DOHH2 (cell line): ENCODE data around the gene HEXIM2.
A peak's percentile ranks its signal among the peaks of the same experiment; 100 is the strongest.

Experiments used
- H3F3A ChIP-seq: fragments of 200-600 bp; sonication (generic), shearing (Covaris generic); 2 replicates; pipeline ENCODE4 v1.6.0; 2016; ENCODE audit warnings: antibody characterized with exemption, mild to moderate bottlenecking; ENCODE audit not compliant: control insufficient read depth, insufficient read depth
- H3K27ac ChIP-seq: fragments of 200-600 bp; sonication (generic); 2 replicates; pipeline ENCODE4 v1.5.1; 2014; ENCODE audit warnings: low read depth, mild to moderate bottlenecking, low read length, moderate library complexity
- H3K27me3 ChIP-seq: fragments of 200-600 bp; sonication (generic); 2 replicates; pipeline ENCODE4 v1.6.1; 2014; ENCODE audit warnings: mild to moderate bottlenecking, low read length, mixed read lengths; ENCODE audit not compliant: control insufficient read depth
- H3K36me3 ChIP-seq: fragments of 200-600 bp; sonication (generic); 2 replicates; pipeline ENCODE4 v1.6.1; 2014; ENCODE audit warnings: mild to moderate bottlenecking, low read length, moderate library complexity, mixed read lengths; ENCODE audit not compliant: control insufficient read depth
- H3K4me1 ChIP-seq: fragments of 200-600 bp; sonication (generic); 2 replicates; pipeline ENCODE4 v1.6.1; 2014; ENCODE audit warnings: mild to moderate bottlenecking, low read length, mixed read lengths; ENCODE audit not compliant: control insufficient read depth
- H3K4me2 ChIP-seq: fragments of 200-600 bp; sonication (generic); 2 replicates; pipeline ENCODE4 v1.6.0; 2014; ENCODE audit warnings: mild to moderate bottlenecking, low read length, moderate library complexity
- H3K4me3 ChIP-seq: fragments of 200-600 bp; sonication (generic); 2 replicates; pipeline ENCODE4 v1.5.1; 2014; ENCODE audit warnings: mild to moderate bottlenecking, low read length, mixed read lengths
- H3K79me2 ChIP-seq: fragments of 200-600 bp; sonication (generic); 2 replicates; pipeline ENCODE4 v1.6.1; 2014; ENCODE audit warnings: mild to moderate bottlenecking, low read length, mixed read lengths; ENCODE audit not compliant: control insufficient read depth
- H3K9me2 ChIP-seq: fragments of 200-600 bp; sonication (generic); replicated peaks from 2 replicates; pipeline ENCODE4 v1.6.1; 2014; ENCODE audit warnings: mild to moderate bottlenecking, low read length, mixed read lengths; ENCODE audit not compliant: control insufficient read depth
- H3K9me3 ChIP-seq: fragments of 200-600 bp; sonication (generic); 2 replicates; pipeline ENCODE4 v1.6.1; 2014; ENCODE audit warnings: antibody characterized with exemption, low read length, mixed read lengths; ENCODE audit not compliant: control insufficient read depth, insufficient read depth
- H4K20me1 ChIP-seq: fragments of 200-600 bp; sonication (generic); 2 replicates; pipeline ENCODE4 v1.6.0; 2014; ENCODE audit warnings: low read depth, mild to moderate bottlenecking, antibody characterized with exemption, low read length, moderate library complexity; ENCODE audit not compliant: control insufficient read depth, insufficient read depth
- EZH2phosphoT487 ChIP-seq: fragments of 200-600 bp; sonication (generic); IDR thresholded peaks from 2 replicates; pipeline ENCODE4 v1.6.1; 2017; ENCODE audit warnings: borderline replicate concordance, mild to moderate bottlenecking, antibody characterized with exemption, low read length, moderate library complexity, mixed read lengths
- TF ChIP-seq, protein P1 (sequence below): fragments of 200-600 bp; sonication (generic); IDR thresholded peaks from one replicate; pipeline ENCODE4 v1.5.1; 2014; ENCODE audit warnings: antibody characterized with exemption, mild to moderate bottlenecking, low read depth, low read length; ENCODE audit not compliant: poor library complexity, severe bottlenecking

Gene HEXIM2

DNA sequence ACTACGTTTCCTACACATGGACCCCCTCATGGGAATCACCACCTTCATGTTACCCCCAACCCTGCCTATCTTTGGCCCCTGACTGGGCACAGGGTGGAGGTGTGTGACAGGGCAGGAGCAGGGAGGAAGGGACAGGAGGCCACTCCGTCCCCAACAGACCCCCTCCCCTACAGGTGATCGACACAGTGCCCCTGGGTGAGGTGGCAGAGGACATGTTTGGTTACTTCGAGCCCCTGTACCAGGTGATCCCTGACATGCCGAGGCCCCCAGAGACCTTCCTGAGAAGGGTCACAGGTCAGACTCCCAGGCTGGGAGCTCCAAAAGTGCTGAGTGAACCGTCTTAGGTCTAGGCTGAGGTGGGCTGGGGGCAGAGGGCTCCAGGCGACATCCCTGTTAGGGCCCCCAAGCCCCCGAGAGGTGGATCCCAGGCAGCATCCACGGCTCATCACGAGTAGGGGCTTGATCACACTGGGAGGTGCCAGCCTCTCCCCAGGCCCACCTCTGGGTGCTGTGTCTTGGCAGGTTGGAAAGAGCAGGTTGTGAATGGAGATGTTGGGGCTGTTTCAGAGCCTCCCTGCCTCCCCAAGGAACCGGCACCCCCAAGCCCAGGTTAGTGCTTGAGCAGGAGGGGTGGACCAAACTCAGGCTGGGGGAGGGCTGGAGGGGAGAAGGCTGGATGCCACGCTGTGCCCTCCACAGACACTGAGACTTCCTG lies 24.7 kb upstream of the HEXIM2 start:
- H3K9me2 ChIP-seq = no peaks in the 10 kb centered on the region
- H4K20me1 ChIP-seq = no peaks in the 10 kb centered on the region
- peaks cover 10% of the 10 kb centered on the region; the same call in 1 of the 2 replicates for H3F3A ChIP-seq
- no peak overlapping the region for H3K4me3 ChIP-seq
- no peaks in the 10 kb centered on the region for H3K9me3 ChIP-seq
- no peaks in the 10 kb centered on the region for H3K27me3 ChIP-seq
- no peaks in the 10 kb centered on the region for H3K36me3 ChIP-seq
- no peak overlapping the region for H3K27ac ChIP-seq
- H3K79me2 ChIP-seq = no peaks in the 10 kb centered on the region
- peak overlapping the region; percentile 91; the same call in 1 of the 2 replicates for H3K4me2 ChIP-seq
- TF ChIP-seq EZH2phosphoT487 = no peak
- peaks cover 17% of the 10 kb centered on the region for H3K4me1 ChIP-seq

DNA sequence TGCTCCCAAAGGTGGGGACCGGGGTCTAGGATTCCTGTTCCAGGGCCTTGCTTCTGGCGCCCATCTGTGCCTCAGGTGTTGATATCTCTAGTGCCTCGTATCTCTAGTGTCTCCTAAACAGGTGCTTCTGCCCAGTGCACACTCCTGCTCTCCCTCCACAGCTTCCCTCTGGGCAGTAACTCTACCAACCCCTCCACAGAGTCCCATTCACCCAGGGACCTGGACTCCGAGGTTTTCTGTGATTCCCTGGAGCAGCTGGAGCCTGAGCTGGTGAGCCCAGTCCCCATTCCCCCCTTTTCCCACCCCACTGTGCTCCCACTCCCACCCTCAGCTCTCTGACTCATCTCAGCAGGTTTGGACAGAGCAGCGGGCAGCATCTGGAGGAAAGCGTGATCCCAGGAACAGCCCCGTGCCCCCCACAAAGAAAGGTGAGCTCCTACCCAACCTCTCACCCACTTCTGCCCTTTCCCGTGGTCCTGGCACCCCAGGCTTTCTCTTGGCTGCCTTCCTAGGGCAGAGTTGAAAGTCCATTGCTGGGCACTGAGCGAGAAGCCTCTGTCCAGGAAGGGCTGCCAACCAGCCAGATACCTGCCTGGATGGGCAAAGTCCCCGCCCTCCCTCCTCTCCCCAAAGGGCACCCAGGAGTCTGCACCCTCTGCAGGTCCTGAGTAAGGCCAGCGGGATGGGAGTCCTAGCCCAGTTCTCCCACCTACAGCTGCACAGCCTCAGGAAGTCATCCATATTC lies 23.9 kb upstream of the HEXIM2 start:
- H3K79me2 ChIP-seq = no peaks in the 10 kb centered on the region
- H3K36me3 ChIP-seq = no peaks in the 10 kb centered on the region
- no peak overlapping the region for H3K4me2 ChIP-seq

DNA sequence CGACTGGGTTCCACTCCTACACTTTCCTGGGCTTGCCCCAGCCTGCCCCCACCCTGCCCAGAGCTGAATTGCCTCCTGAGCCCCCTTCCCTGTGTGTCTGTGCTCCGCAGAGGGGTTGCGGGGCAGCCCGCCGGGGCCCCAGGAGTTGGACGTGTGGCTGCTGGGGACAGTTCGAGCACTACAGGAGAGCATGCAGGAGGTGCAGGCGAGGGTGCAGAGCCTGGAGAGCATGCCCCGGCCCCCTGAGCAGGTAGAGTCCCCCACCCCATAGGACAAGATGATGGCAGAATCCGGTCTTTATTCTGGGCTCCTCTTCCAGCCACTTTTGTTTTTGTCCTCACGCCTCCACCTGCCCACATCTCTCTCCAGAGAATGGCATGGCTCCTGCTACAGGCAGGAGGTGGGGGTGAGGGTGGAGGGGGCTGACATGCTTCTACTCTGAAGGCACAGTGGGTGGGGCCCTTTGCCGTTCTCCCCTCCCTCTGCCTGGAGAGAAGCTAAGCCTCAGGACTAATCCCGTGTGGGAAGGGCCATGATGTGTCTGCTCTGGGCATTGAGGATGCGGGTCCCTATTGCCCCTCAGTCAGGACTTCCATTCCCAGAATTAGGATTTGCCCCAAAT lies 22.7 kb upstream of the HEXIM2 start:
- Histone ChIP-seq H3K79me2 (no peaks in the 10 kb centered on the region), H3K36me3 (no peaks in the 10 kb centered on the region), H3K4me2 (no peak overlapping the region), H3F3A (peaks cover 6% of the 10 kb centered on the region; the same call in 1 of the 2 replicates), H3K9me3 (no peaks in the 10 kb centered on the region), H3K27me3 (peaks cover 13% of the 10 kb centered on the region), H3K4me3 (no peak overlapping the region), H3K9me2 (no peaks in the 10 kb centered on the region), H3K4me1 (peaks cover 18% of the 10 kb centered on the region), H3K27ac (no peak overlapping the region), H4K20me1 (no peaks in the 10 kb centered on the region)
- no peak for TF ChIP-seq EZH2phosphoT487
- TF ChIP-seq, protein P1, sequence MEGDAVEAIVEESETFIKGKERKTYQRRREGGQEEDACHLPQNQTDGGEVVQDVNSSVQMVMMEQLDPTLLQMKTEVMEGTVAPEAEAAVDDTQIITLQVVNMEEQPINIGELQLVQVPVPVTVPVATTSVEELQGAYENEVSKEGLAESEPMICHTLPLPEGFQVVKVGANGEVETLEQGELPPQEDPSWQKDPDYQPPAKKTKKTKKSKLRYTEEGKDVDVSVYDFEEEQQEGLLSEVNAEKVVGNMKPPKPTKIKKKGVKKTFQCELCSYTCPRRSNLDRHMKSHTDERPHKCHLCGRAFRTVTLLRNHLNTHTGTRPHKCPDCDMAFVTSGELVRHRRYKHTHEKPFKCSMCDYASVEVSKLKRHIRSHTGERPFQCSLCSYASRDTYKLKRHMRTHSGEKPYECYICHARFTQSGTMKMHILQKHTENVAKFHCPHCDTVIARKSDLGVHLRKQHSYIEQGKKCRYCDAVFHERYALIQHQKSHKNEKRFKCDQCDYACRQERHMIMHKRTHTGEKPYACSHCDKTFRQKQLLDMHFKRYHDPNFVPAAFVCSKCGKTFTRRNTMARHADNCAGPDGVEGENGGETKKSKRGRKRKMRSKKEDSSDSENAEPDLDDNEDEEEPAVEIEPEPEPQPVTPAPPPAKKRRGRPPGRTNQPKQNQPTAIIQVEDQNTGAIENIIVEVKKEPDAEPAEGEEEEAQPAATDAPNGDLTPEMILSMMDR = no peak

More for the DNA sequence above, 23.9 kb upstream of the HEXIM2 start:
- Histone ChIP-seq H4K20me1 (no peaks in the 10 kb centered on the region), H3K9me3 (no peaks in the 10 kb centered on the region), H3K4me3 (no peak overlapping the region), H3K9me2 (no peaks in the 10 kb centered on the region), H3F3A (peaks cover 10% of the 10 kb centered on the region; the same call in 1 of the 2 replicates), H3K4me1 (peaks cover 14% of the 10 kb centered on the region), H3K27ac (no peak overlapping the region), H3K27me3 (0 out of 2 replicates have a peak, but pooled peaks cover under 1% of the 10 kb centered on the region)
- no peak for TF ChIP-seq EZH2phosphoT487
- TF ChIP-seq, protein P1 = no peak
